GM12878 (cell line): ENCODE data around the gene CXorf66. TPM values are rescaled to one million over a fixed set of nuclear protein-coding genes. Genes with fewer than 3 reads are reported as not detected.

Source experiments
- ATAC-seq: fragments of 200-7000 bp; cut with Tn5 transposase; 3 replicates; pipeline ENCODE4 v1.9.1; 2020; ENCODE audit warnings: mild to moderate bottlenecking, moderate library complexity
- BruUV-seq: library from RNA; stranded (reverse); fragments of 400-500 nt; replicated peaks from 2 replicates; lab custom pipeline; 2021; lab: Mats Ljungman, UMichigan
- CTCF ChIA-PET: fragments of 300-600 bp; sonication (Branson Sonifier 250); formaldehyde crosslinking; extraction: SDS; loops from one replicate; lab custom pipeline; 2021; ENCODE audit warnings: inconsistent platforms; lab: Yijun Ruan, JAX
- POLR2A ChIA-PET: fragments of 350-600 bp; formaldehyde crosslinking; extraction: SDS; loops from one replicate; lab custom pipeline; 2021; ENCODE audit warnings: inconsistent platforms; lab: Charles Lee
- RAD21 ChIA-PET: fragments of 300-600 bp; sonication (Branson Sonifier 250); formaldehyde crosslinking; loops from one replicate; lab custom pipeline; 2023; ENCODE audit warnings: antibody characterized with exemption; ENCODE audit not compliant: unreplicated experiment; lab: Charles Lee
- SMC1A ChIA-PET: fragments of 300-600 bp; sonication (Branson Sonifier 250); formaldehyde crosslinking; loops from one replicate; lab custom pipeline; 2023; ENCODE audit not compliant: unreplicated experiment, uncharacterized antibody; lab: Charles Lee
- DNase-seq: peaks from one replicate; pipeline ENCODE4 v3.0.0-alpha.2; 2011; ENCODE audit warnings: low read depth, low spot score
- FAIRE-seq: peaks from 3 replicates; lab custom pipeline; 2011; peaks lifted over from hg19 to GRCh38; lab: Jason Lieb, UNC
- H2AFZ ChIP-seq: 2 replicates; pipeline ENCODE4 v1.6.0; 2011; ENCODE audit warnings: low read depth, low read length, control low read depth; ENCODE audit not compliant: control insufficient read depth
- H3K27ac ChIP-seq: 2 replicates; pipeline ENCODE4 v1.5.1; 2011; ENCODE audit warnings: control low read depth; ENCODE audit not compliant: control insufficient read depth, insufficient read depth
- H3K27me3 ChIP-seq, 2 experiments: replicated peaks in 1 of 2; 2 replicates each; pipeline versions ENCODE4 v1.6.0 to v1.6.1; 2011; ENCODE audit warnings: low read length in 1 of 2; ENCODE audit not compliant: control insufficient read depth in 2 of 2, insufficient read depth in 2 of 2
- H3K36me3 ChIP-seq, 2 experiments: 2 replicates each; pipeline ENCODE4 v1.5.1; 2011; ENCODE audit warnings: low read length in 1 of 2; ENCODE audit not compliant: control insufficient read depth in 2 of 2, insufficient read depth in 2 of 2
- H3K4me1 ChIP-seq: 2 replicates; pipeline ENCODE4 v1.6.1; 2011; ENCODE audit warnings: mild to moderate bottlenecking, low read length, moderate library complexity, mixed read lengths; ENCODE audit not compliant: control insufficient read depth, insufficient read depth
- H3K4me2 ChIP-seq: 2 replicates; pipeline ENCODE4 v1.6.0; 2011; ENCODE audit warnings: control low read depth; ENCODE audit not compliant: control insufficient read depth, insufficient read depth
- H3K4me3 ChIP-seq: fragments of 200-600 bp; sonication (generic); 2 replicates; pipeline ENCODE4 v1.5.1; 2016
- H3K79me2 ChIP-seq: 2 replicates; pipeline ENCODE4 v1.6.0; 2011; ENCODE audit warnings: low read length; ENCODE audit not compliant: control insufficient read depth, insufficient read depth
- H3K9ac ChIP-seq: 2 replicates; pipeline ENCODE4 v1.8.0; 2011; ENCODE audit warnings: low read length, control low read depth, mixed read lengths; ENCODE audit not compliant: control insufficient read depth, insufficient read depth
- H3K9me3 ChIP-seq: replicated peaks from 3 replicates; pipeline ENCODE4 v1.5.1; 2011; ENCODE audit warnings: mild to moderate bottlenecking, low read length; ENCODE audit not compliant: control insufficient read depth, insufficient read depth
- H4K20me1 ChIP-seq: 2 replicates; pipeline ENCODE4 v1.6.0; 2011; ENCODE audit not compliant: control insufficient read depth, insufficient read depth
- KLF5 ChIP-seq: fragments of 450-650 bp; IDR thresholded peaks from 2 replicates; pipeline ENCODE4 v1.6.1; 2014; ENCODE audit warnings: mild to moderate bottlenecking; ENCODE audit not compliant: partially characterized antibody
- PAX5 ChIP-seq: IDR thresholded peaks from 2 replicates; pipeline ENCODE4 v1.6.1; 2011; ENCODE audit warnings: low read depth, low read length, borderline replicate concordance
- RCOR1 ChIP-seq: conservative IDR thresholded peaks from 2 replicates; pipeline ENCODE4 v1.6.1; 2012; ENCODE audit warnings: low read depth, low read length, improper control_type of control experiment
- STAT1 ChIP-seq: fragments of 450-650 bp; conservative IDR thresholded peaks from 2 replicates; pipeline ENCODE4 v1.6.1; 2014; ENCODE audit warnings: antibody characterized with exemption, mild to moderate bottlenecking
- TAF1 ChIP-seq: IDR thresholded peaks from 2 replicates; pipeline ENCODE4 v1.6.1; 2011; ENCODE audit warnings: mild to moderate bottlenecking, low read depth, low read length, borderline replicate concordance
- TCF7 ChIP-seq: IDR thresholded peaks from 2 replicates; pipeline ENCODE4 v1.6.1; 2014; ENCODE audit warnings: antibody characterized with exemption, borderline replicate concordance
- whole genome bisulfite sequencing: methylation state at CpG from one replicate; pipeline ENCODE4 v1.1.6; 2016; ENCODE audit warnings: low lambda C conversion rate; ENCODE audit not compliant: insufficient replicate concordance, insufficient coverage; ENCODE audit errors: missing lambda C conversion rate; 5-methylcytosine and 5-hydroxymethylcytosine counted together
- in situ Hi-C: fragments of 300-500 bp; cut with MboI; formaldehyde crosslinking; loops from 9 replicates; pipeline ENCODE4 v1.14.3; 2018; ENCODE audit warnings: mixed read lengths
- intact Hi-C: fragments of 100-400 bp; cut with micrococcal nuclease; formaldehyde crosslinking; loops from one replicate; pipeline ENCODE4 v1.14.2; 2022; ENCODE audit not compliant: unreplicated experiment
- polyA plus RNA-seq, 11 experiments: library from polyadenylated mRNA; depleted of rRNA in 4 of 11; unstranded in 6 of 11; stranded (reverse) in 5 of 11; fragments of >200 nt; fragmentation: Nextera tagmentation in 4 of 11; fragmentation: Illumina TruSeq in 1 of 11; extraction: Ambion mirVana in 4 of 11; extraction: Trizol in 1 of 11; gene quantifications; 1 replicate in 1 of 11; 2 replicates in 10 of 11; pipeline versions ENCODE4 v1.2.1 to v1.2.3, GENCODE V29; 2011 to 2016; ENCODE audit warnings: inconsistent platforms in 2 of 11, missing spikeins in 2 of 11, low read depth in 1 of 11
- total RNA-seq, 4 experiments: library from RNA; depleted of rRNA in 3 of 4; stranded (reverse); fragments of >200 nt in 3 of 4; fragmentation: Illumina TruSeq in 1 of 4; extraction: Trizol in 1 of 4; gene quantifications; 2 replicates each; pipeline versions ENCODE4 v1.2.1 to v1.2.3, GENCODE V29; 2013 to 2021
- TF ChIP-seq, protein P1 (sequence below): IDR thresholded peaks from 2 replicates; pipeline ENCODE4 v1.6.1; 2012; ENCODE audit warnings: low read depth, low read length, improper control_type of control experiment
- TF ChIP-seq, protein P2 (sequence below): IDR thresholded peaks from 2 replicates; pipeline ENCODE4 v1.6.1; 2012; ENCODE audit warnings: low read length, inconsistent platforms
- TF ChIP-seq, protein P3 (sequence below): IDR thresholded peaks from 2 replicates; pipeline ENCODE4 v1.6.1; 2012; ENCODE audit warnings: low read depth, low read length, improper control_type of control experiment
- TF ChIP-seq, protein P4 (sequence below): IDR thresholded peaks from 2 replicates; pipeline ENCODE4 v1.6.1; 2012; ENCODE audit warnings: improper control_type of control experiment, low read depth, low read length; ENCODE audit not compliant: insufficient replicate concordance
- TF ChIP-seq, protein P5 (sequence below): fragments of 450-650 bp; IDR thresholded peaks from 2 replicates; pipeline ENCODE4 v1.6.1; 2016; ENCODE audit warnings: mild to moderate bottlenecking, moderate library complexity, borderline replicate concordance

The CXorf66 gene
- total and polyA plus RNA-seq, 10 of the 15 experiments (the other 5 are each of a cell fraction or from before 2014, with no cell fraction given), result not detected

DNA sequence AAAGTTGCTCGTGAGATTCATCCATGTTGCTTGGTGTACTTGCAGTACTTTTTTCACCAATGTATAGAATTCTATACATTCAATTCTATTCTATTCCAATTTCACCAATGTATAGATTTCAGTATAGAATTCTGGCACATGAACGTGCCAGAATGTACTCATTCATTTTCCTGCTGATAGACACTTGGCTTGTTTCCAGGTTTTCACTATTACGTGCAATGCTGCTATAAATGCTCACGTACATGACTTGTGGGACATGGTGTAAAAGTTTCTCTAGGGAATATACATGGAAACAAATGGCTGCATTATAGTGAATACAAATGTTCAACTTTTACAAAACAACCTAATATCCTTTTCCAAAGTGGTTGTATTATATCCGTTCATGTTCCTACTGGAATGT lies 6.8 kb upstream of the CXorf66 start (continued):
- TF ChIP-seq, protein P1, sequence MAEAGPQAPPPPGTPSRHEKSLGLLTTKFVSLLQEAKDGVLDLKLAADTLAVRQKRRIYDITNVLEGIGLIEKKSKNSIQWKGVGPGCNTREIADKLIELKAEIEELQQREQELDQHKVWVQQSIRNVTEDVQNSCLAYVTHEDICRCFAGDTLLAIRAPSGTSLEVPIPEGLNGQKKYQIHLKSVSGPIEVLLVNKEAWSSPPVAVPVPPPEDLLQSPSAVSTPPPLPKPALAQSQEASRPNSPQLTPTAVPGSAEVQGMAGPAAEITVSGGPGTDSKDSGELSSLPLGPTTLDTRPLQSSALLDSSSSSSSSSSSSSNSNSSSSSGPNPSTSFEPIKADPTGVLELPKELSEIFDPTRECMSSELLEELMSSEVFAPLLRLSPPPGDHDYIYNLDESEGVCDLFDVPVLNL, result no peak
- no peak for TF ChIP-seq TAF1

DNA sequence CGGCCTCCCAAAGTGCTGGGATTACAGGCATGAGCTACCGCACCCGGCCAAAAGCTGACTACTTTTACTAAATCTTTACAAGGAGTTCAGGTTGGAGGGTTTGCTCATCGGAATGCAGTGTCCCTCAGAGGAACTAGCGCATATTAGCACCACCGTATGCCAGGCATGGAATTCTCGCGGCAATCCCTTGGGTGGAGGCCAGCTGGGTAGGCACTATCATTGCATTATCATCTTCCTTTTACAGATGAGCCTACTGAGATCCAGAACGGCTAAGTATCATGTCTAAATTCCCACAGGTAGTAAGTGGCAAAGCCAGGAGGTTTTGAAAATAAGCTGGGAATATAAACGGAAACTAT lies 6.1 kb upstream of the CXorf66 start:
- DNase-seq (no peak), FAIRE-seq (no peak), ATAC-seq (no peak)
- no peak overlapping the region for H3K9ac ChIP-seq
- H3K9me3 ChIP-seq, result no peaks in the 10 kb centered on the region
- H3K4me2 ChIP-seq, result no peak overlapping the region
- 51% methylated on average over 10 of the region's 10 CpGs for WGBS
- H3K36me3 ChIP-seq, result no peaks in the 10 kb centered on the region
- in situ Hi-C loops, result no loop called here
- no peak overlapping the region for H3K4me3 ChIP-seq
- BruUV-seq, result no TSS peak
- H3K27ac ChIP-seq, result no peak overlapping the region
- no peak overlapping the region for H2AFZ ChIP-seq
- H3K79me2 ChIP-seq, result no peaks in the 10 kb centered on the region
- CTCF ChIA-PET, result no interaction called here
- no peaks in the 10 kb centered on the region for H3K27me3 ChIP-seq
- RAD21 ChIA-PET, result no interaction called here
- intact Hi-C loops, result loop anchor here (10.0 kb wide), 1 partner anchor 847 kb away; no protein-coding TSS in a partner anchor
- SMC1A ChIA-PET, result no interaction called here
- POLR2A ChIA-PET, result no interaction called here
- no peaks in the 10 kb centered on the region for H3K4me1 ChIP-seq
- no peaks in the 10 kb centered on the region for H4K20me1 ChIP-seq
- TF ChIP-seq KLF5 (no peak), TCF7 (no peak), PAX5 (no peak), STAT1 (no peak), RCOR1 (no peak)
- TF ChIP-seq, protein P2, sequence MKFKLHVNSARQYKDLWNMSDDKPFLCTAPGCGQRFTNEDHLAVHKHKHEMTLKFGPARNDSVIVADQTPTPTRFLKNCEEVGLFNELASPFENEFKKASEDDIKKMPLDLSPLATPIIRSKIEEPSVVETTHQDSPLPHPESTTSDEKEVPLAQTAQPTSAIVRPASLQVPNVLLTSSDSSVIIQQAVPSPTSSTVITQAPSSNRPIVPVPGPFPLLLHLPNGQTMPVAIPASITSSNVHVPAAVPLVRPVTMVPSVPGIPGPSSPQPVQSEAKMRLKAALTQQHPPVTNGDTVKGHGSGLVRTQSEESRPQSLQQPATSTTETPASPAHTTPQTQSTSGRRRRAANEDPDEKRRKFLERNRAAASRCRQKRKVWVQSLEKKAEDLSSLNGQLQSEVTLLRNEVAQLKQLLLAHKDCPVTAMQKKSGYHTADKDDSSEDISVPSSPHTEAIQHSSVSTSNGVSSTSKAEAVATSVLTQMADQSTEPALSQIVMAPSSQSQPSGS, result no peak
- TF ChIP-seq, protein P3, sequence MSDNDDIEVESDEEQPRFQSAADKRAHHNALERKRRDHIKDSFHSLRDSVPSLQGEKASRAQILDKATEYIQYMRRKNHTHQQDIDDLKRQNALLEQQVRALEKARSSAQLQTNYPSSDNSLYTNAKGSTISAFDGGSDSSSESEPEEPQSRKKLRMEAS, result no peak
- TF ChIP-seq, protein P4, sequence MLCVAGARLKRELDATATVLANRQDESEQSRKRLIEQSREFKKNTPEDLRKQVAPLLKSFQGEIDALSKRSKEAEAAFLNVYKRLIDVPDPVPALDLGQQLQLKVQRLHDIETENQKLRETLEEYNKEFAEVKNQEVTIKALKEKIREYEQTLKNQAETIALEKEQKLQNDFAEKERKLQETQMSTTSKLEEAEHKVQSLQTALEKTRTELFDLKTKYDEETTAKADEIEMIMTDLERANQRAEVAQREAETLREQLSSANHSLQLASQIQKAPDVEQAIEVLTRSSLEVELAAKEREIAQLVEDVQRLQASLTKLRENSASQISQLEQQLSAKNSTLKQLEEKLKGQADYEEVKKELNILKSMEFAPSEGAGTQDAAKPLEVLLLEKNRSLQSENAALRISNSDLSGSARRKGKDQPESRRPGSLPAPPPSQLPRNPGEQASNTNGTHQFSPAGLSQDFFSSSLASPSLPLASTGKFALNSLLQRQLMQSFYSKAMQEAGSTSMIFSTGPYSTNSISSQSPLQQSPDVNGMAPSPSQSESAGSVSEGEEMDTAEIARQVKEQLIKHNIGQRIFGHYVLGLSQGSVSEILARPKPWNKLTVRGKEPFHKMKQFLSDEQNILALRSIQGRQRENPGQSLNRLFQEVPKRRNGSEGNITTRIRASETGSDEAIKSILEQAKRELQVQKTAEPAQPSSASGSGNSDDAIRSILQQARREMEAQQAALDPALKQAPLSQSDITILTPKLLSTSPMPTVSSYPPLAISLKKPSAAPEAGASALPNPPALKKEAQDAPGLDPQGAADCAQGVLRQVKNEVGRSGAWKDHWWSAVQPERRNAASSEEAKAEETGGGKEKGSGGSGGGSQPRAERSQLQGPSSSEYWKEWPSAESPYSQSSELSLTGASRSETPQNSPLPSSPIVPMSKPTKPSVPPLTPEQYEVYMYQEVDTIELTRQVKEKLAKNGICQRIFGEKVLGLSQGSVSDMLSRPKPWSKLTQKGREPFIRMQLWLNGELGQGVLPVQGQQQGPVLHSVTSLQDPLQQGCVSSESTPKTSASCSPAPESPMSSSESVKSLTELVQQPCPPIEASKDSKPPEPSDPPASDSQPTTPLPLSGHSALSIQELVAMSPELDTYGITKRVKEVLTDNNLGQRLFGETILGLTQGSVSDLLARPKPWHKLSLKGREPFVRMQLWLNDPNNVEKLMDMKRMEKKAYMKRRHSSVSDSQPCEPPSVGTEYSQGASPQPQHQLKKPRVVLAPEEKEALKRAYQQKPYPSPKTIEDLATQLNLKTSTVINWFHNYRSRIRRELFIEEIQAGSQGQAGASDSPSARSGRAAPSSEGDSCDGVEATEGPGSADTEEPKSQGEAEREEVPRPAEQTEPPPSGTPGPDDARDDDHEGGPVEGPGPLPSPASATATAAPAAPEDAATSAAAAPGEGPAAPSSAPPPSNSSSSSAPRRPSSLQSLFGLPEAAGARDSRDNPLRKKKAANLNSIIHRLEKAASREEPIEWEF, result no peak
- TF ChIP-seq, protein P5, sequence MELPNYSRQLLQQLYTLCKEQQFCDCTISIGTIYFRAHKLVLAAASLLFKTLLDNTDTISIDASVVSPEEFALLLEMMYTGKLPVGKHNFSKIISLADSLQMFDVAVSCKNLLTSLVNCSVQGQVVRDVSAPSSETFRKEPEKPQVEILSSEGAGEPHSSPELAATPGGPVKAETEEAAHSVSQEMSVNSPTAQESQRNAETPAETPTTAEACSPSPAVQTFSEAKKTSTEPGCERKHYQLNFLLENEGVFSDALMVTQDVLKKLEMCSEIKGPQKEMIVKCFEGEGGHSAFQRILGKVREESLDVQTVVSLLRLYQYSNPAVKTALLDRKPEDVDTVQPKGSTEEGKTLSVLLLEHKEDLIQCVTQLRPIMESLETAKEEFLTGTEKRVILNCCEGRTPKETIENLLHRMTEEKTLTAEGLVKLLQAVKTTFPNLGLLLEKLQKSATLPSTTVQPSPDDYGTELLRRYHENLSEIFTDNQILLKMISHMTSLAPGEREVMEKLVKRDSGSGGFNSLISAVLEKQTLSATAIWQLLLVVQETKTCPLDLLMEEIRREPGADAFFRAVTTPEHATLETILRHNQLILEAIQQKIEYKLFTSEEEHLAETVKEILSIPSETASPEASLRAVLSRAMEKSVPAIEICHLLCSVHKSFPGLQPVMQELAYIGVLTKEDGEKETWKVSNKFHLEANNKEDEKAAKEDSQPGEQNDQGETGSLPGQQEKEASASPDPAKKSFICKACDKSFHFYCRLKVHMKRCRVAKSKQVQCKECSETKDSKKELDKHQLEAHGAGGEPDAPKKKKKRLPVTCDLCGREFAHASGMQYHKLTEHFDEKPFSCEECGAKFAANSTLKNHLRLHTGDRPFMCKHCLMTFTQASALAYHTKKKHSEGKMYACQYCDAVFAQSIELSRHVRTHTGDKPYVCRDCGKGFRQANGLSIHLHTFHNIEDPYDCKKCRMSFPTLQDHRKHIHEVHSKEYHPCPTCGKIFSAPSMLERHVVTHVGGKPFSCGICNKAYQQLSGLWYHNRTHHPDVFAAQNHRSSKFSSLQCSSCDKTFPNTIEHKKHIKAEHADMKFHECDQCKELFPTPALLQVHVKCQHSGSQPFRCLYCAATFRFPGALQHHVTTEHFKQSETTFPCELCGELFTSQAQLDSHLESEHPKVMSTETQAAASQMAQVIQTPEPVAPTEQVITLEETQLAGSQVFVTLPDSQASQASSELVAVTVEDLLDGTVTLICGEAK, result no peak
